HepG2 (cell line): Measurements from ENCODE around the gene ARHGAP35. TPM values are rescaled to one million over a fixed set of nuclear protein-coding genes. Genes with fewer than 3 reads are reported as not detected.

Experiments
- ATAC-seq: fragments of 200-7000 bp; cut with Tn5 transposase; 3 replicates; pipeline ENCODE4 v1.9.1; 2020; ENCODE audit warnings: mild to moderate bottlenecking, moderate library complexity
- BruUV-seq: library from RNA; stranded (reverse); fragments of 400-500 nt; replicated peaks from 2 replicates; lab custom pipeline; 2021; lab: Mats Ljungman, UMichigan
- CTCF ChIA-PET: fragments of 300-600 bp; formaldehyde crosslinking; extraction: SDS; loops from one replicate; lab custom pipeline; 2021; ENCODE audit warnings: low total read pairs, inconsistent platforms, low intra/inter-chr PET ratio; lab: Yijun Ruan, JAX
- POLR2A ChIA-PET: fragments of 350-600 bp; sonication (Branson Sonifier 250); formaldehyde crosslinking; loops from one replicate; lab custom pipeline; 2020; ENCODE audit warnings: antibody characterized with exemption, inconsistent platforms; lab: Yijun Ruan, JAX
- DNase-seq: peaks from one replicate; pipeline ENCODE4 v3.0.0-alpha.2; 2015; ENCODE audit warnings: low spot score
- FAIRE-seq: peaks from 3 replicates; lab custom pipeline; 2011; peaks lifted over from hg19 to GRCh38; lab: Jason Lieb, UNC
- H2AFZ ChIP-seq: one replicate; pipeline ENCODE4 v1.6.1; 2011; ENCODE audit warnings: low read length, inconsistent platforms
- H3K27ac ChIP-seq: fragments of 300-600 bp; 3 replicates; pipeline ENCODE4 v1.8.0; 2011; ENCODE audit warnings: mixed run types, mild to moderate bottlenecking, mixed read lengths, low read length, inconsistent platforms; ENCODE audit not compliant: insufficient read depth; ENCODE audit errors: extremely low read length
- H3K27me3 ChIP-seq, 2 experiments: fragments of 200-600 bp in 1 of 2; 2 replicates in 1 of 2; 3 replicates in 1 of 2; pipeline versions ENCODE4 v1.6.0 to v1.8.0; 2011; ENCODE audit warnings: low read length in 2 of 2, mild to moderate bottlenecking in 2 of 2, moderate library complexity in 2 of 2, inconsistent platforms in 1 of 2; ENCODE audit not compliant: insufficient read depth in 2 of 2, control insufficient read depth in 1 of 2
- H3K36me3 ChIP-seq, 2 experiments: fragments of 200-600 bp in 1 of 2; replicated peaks in 1 of 2; 2 replicates in 1 of 2; 3 replicates in 1 of 2; pipeline versions ENCODE4 v1.5.1 to v1.8.0; 2011; ENCODE audit warnings: low read length in 2 of 2, inconsistent platforms in 1 of 2; ENCODE audit not compliant: insufficient read depth in 2 of 2, control insufficient read depth in 1 of 2
- H3K4me1 ChIP-seq: 2 replicates; pipeline ENCODE4 v1.5.1; 2012; ENCODE audit warnings: low read length, inconsistent platforms; ENCODE audit not compliant: insufficient read depth
- H3K4me2 ChIP-seq: 2 replicates; pipeline ENCODE4 v1.6.0; 2011; ENCODE audit warnings: low read depth, low read length, inconsistent platforms
- H3K4me3 ChIP-seq, 3 experiments: fragments of 200-600 bp in 1 of 3; sonication (generic), shearing (Covaris generic) in 1 of 3; replicated peaks in 1 of 3; 2 replicates each; pipeline ENCODE4 v1.5.1; 2011 to 2016; ENCODE audit warnings: low read length in 3 of 3, inconsistent platforms in 2 of 3, low read depth in 2 of 3, mild to moderate bottlenecking in 2 of 3, control low read depth in 1 of 3, mixed read lengths in 1 of 3; ENCODE audit not compliant: insufficient read depth in 1 of 3
- H3K79me2 ChIP-seq: one replicate; pipeline ENCODE4 v1.6.1; 2011; ENCODE audit warnings: low read length, inconsistent platforms; ENCODE audit not compliant: insufficient read depth
- H3K9ac ChIP-seq: 2 replicates; pipeline ENCODE4 v1.6.0; 2011; ENCODE audit warnings: mild to moderate bottlenecking, low read depth, low read length, inconsistent platforms; ENCODE audit not compliant: insufficient read depth
- H3K9me3 ChIP-seq: 2 replicates; pipeline ENCODE4 v1.5.1; 2012; ENCODE audit warnings: mild to moderate bottlenecking, low read length
- H4K20me1 ChIP-seq: 2 replicates; pipeline ENCODE4 v1.6.0; 2011; ENCODE audit warnings: inconsistent platforms, mild to moderate bottlenecking, low read length, moderate library complexity; ENCODE audit not compliant: insufficient read depth
- CEBPB ChIP-seq: IDR thresholded peaks from 2 replicates; pipeline ENCODE4 v1.6.1; 2011; ENCODE audit warnings: low read depth, low read length, improper control_type of control experiment, borderline replicate concordance
- CEBPG ChIP-seq: IDR thresholded peaks from 2 replicates; pipeline ENCODE4 v1.6.1; 2016
- CENPBD1 ChIP-seq: sonication (generic); formaldehyde crosslinking; IDR thresholded peaks from 2 replicates; pipeline ENCODE4 v1.8.0; 2022; ENCODE audit warnings: missing genetic modification reagents, low read depth, mild to moderate bottlenecking, borderline replicate concordance
- CTCF ChIP-seq: sonication (generic); formaldehyde crosslinking; IDR thresholded peaks from 2 replicates; pipeline ENCODE4 v1.5.0; 2020; ENCODE audit warnings: mild to moderate bottlenecking, missing genetic modification reagents, moderate library complexity
- ELF4 ChIP-seq: sonication (generic); formaldehyde crosslinking; IDR thresholded peaks from 2 replicates; pipeline ENCODE4 v1.5.0; 2020; ENCODE audit warnings: missing genetic modification reagents, mild to moderate bottlenecking, moderate library complexity, borderline replicate concordance
- FOXA3 ChIP-seq: IDR thresholded peaks from 2 replicates; pipeline ENCODE4 v1.6.1; 2016; ENCODE audit warnings: missing genetic modification reagents, missing compliant biosample characterization
- MLX ChIP-seq: IDR thresholded peaks from 2 replicates; pipeline ENCODE4 v1.6.1; 2016
- NR2F6 ChIP-seq, 2 experiments: IDR thresholded peaks; 2 replicates each; pipeline ENCODE4 v1.6.1; 2016; ENCODE audit warnings: antibody characterized with exemption in 1 of 2, mild to moderate bottlenecking in 1 of 2
- RELA ChIP-seq: sonication (generic); formaldehyde crosslinking; IDR thresholded peaks from 2 replicates; pipeline ENCODE4 v1.4.0; 2020; ENCODE audit warnings: missing genetic modification reagents
- RERE ChIP-seq: IDR thresholded peaks from 2 replicates; pipeline ENCODE4 v1.6.1; 2016; ENCODE audit warnings: low read depth, missing genetic modification reagents, missing compliant biosample characterization
- YEATS4 ChIP-seq: sonication (generic); formaldehyde crosslinking; IDR thresholded peaks from 2 replicates; pipeline ENCODE4 v1.4.0; 2020; ENCODE audit warnings: missing genetic modification reagents, borderline replicate concordance
- ZFP41 ChIP-seq: sonication (generic); formaldehyde crosslinking; IDR thresholded peaks from 2 replicates; pipeline ENCODE4 v1.4.0; 2020; ENCODE audit warnings: mild to moderate bottlenecking, missing genetic modification reagents, borderline replicate concordance
- ZKSCAN8 ChIP-seq: IDR thresholded peaks from 2 replicates; pipeline ENCODE4 v1.6.1; 2016; ENCODE audit warnings: borderline replicate concordance, missing genetic modification reagents, missing compliant biosample characterization
- ZNF562 ChIP-seq: sonication (generic); formaldehyde crosslinking; IDR thresholded peaks from 2 replicates; pipeline ENCODE4 v1.8.0; 2022; ENCODE audit warnings: missing genetic modification reagents, borderline replicate concordance
- ZNF564 ChIP-seq: sonication (generic); formaldehyde crosslinking; IDR thresholded peaks from 2 replicates; pipeline ENCODE4 v1.8.1; 2023; ENCODE audit warnings: mild to moderate bottlenecking, missing genetic modification reagents
- ZNF672 ChIP-seq: sonication (generic); formaldehyde crosslinking; IDR thresholded peaks from 2 replicates; pipeline ENCODE4 v1.8.1; 2022; ENCODE audit warnings: missing genetic modification reagents
- WGBS: methylation state at CpG from one replicate; pipeline ENCODE4 v1.1.6; 2017; ENCODE audit warnings: low lambda C conversion rate; 5-methylcytosine and 5-hydroxymethylcytosine counted together
- in situ Hi-C: cut with HindIII; loops from 2 replicates; pipeline ENCODE4 v1.10.0; 2017; ENCODE audit warnings: low pct_unique_long_range_greater_than_20kb; ENCODE audit not compliant: extremely low pct_ligation_motif_present
- intact Hi-C: fragments of 100-400 bp; cut with micrococcal nuclease; formaldehyde crosslinking; loops from one replicate; pipeline ENCODE4 v1.10.0; 2022; ENCODE audit not compliant: unreplicated experiment
- polyA plus RNA-seq, 8 experiments: library from polyadenylated mRNA; depleted of rRNA in 3 of 8; stranded (reverse) in 7 of 8; unstranded in 1 of 8; fragments of >200 nt; fragmentation: Illumina TruSeq in 4 of 8; extraction: Trizol in 4 of 8; gene quantifications; 2 replicates each; pipeline versions ENCODE4 v1.2.1 to v1.2.3, GENCODE V29; 2011 to 2016; ENCODE audit warnings: low read depth in 4 of 8, missing spikeins in 1 of 8, mixed read lengths in 1 of 8; ENCODE audit not compliant: insufficient read depth in 1 of 8
- total RNA-seq, 5 experiments: library from RNA; depleted of rRNA; stranded (reverse); fragments of >200 nt; fragmentation: Illumina TruSeq; extraction: Trizol; gene quantifications; 2 replicates each; pipeline ENCODE4 v1.2.3, GENCODE V29; 2016; ENCODE audit warnings: low read depth in 1 of 5

The ARHGAP35 gene
- total and polyA plus RNA-seq, 2 of the 13 experiments (the other 11 are each of a cell fraction or from before 2014, with no cell fraction given) = 30.1 to 30.2 TPM

GRCh38 chr19:46834121-46834520 lies 26.7 kb upstream of the ARHGAP35 start:
- intact Hi-C loops = no loop called here
- Histone ChIP-seq H3K27ac (no peak overlapping the region), H3K4me1 (peaks cover 32% of the 10 kb centered on the region)
- TF ChIP-seq ZNF562 (CRISPR knock-in tag) (no peak), ZFP41 (CRISPR knock-in tag) (no peak), CTCF (CRISPR knock-in tag) (no peak), MLX (CRISPR knock-in tag) (no peak), CENPBD1 (CRISPR knock-in tag) (no peak), CEBPG (CRISPR knock-in tag) (no peak), ZNF564 (no peak), CEBPB (no peak), ZNF672 (CRISPR knock-in tag) (no peak), RERE (no peak), FOXA3 (no peak), ZKSCAN8 (no peak), YEATS4 (CRISPR knock-in tag) (no peak), ELF4 (CRISPR knock-in tag) (no peak), NR2F6 (IDR thresholded peaks at IDR 0.05) (no peak), NR2F6 (CRISPR knock-in tag; IDR thresholded peaks at IDR 0.05) (no peak), RELA (CRISPR knock-in tag) (no peak)
- TF ChIP-seq, all 625 proteins: peak for 0
- Histone ChIP-seq H3K79me2 (no peaks in the 10 kb centered on the region), H3K9me3 (no peaks in the 10 kb centered on the region), H4K20me1 (no peaks in the 10 kb centered on the region), H3K36me3 (peaks cover 4 to 10% of the 10 kb centered on the region in 2 experiments; a peak in 3 of 5 replicates), H3K4me3 (no peak overlapping the region), H3K9ac (no peak overlapping the region), H3K27me3 (no peaks in the 10 kb centered on the region), H2AFZ (no peak overlapping the region), H3K4me2 (no peak overlapping the region)
- CTCF ChIA-PET = no interaction called here
- BruUV-seq = no TSS peak
- no peak for FAIRE-seq
- no peak for ATAC-seq
- POLR2A ChIA-PET = interaction anchor here (1.0 kb wide), 1 partner anchor 46 kb away, joined by 3 read pairs; the partner anchor contains the start of gene SLC1A5
- in situ Hi-C loops = no loop called here
- WGBS = 81% methylated on average over 5 of the region's 5 CpGs
- no peak for DNase-seq
